Stimulated activated naive CD8-positive, alpha-beta T cell treated with anti-CD3 and anti-CD28 coated beads, Interleukin-15, Interleukin-2, amounts not matched to agents 100 U/mL and 50 U/mL, for 24 hours (primary cell): ENCODE data around the gene MVB12B.

Experiments used
- ATAC-seq: fragments of 150-1000 bp; cut with Tn5 transposase; one replicate; pipeline ENCODE4 v1.10.0; 2021
- DNase-seq: peaks from one replicate; pipeline ENCODE4 v3.0.0; 2021

Gene MVB12B

GRCh38 chr9:126363847-126364671 lies 37.4 kb downstream of the MVB12B start:
- ATAC-seq = no peak
- no peak for DNase-seq

DNA sequence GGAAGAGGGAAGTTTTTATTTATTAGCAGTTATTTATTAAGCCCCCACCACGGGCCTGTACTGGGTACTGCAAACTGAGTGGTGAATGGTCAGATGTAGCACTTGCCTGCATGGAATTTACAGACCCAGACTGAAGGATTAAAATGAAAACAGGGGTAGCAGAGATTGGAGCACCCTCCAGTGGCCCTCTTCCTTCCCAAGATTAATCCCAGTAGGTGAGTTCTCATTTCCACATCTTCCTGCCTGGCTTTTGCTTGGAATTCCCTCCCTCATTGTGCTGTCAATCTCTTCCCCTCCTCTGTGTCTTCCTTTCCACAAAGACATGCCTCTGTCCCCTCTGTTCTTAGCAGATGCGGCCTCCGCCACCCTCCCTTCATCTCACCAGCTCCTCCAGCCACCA lies 39.2 kb downstream of the MVB12B start:
- ATAC-seq (no peak), DNase-seq (no peak)

GRCh38 chr9:126366366-126367011 lies 39.9 kb downstream of the MVB12B start:
- ATAC-seq = no peak
- no peak for DNase-seq

- DNase-seq = no peak
- no peak for ATAC-seq
Observed at GRCh38 chr9:126367139-126367538, 40.5 kb downstream of the MVB12B start.

DNA sequence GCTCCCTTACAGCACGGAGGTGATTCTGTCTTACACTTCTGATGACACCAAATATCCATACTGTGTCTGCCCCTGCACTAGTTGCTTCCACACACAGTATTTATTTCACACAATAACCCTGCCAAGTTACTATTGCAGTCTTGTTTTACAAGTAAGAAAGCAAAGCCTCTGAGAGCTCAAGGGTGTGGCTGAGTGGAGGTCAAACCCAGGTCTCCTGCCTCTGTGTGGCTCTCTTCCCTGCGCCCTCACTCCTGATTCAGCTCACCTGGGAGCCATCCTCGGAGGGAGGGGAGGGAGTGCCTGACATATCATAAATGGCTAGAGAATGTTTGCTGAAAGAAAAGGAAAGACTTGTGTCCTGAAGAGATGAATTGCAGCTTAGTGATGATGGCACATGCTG lies 41.0 kb downstream of the MVB12B start:
- DNase-seq (no peak), ATAC-seq (no peak)

DNA sequence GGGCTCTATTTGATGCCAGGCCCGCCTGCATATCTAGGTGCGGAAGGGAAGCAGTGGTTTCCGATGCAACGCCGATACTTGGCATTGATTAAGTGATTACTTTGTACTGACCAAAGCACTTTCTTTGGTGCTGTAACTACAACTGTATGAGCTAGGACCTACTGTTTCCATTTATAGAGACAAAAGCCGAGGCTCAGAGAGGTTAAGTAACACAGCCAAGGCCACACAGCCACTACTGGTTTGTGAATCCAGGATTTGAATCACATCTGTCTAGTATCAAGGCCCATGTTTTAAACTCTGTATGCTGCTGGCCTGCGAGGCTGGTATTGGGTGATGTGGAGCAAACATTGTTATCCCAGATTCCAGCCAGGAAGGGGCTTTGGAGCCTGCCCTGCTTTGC lies 41.4 kb downstream of the MVB12B start:
- DNase-seq = no peak
- ATAC-seq = no peak

DNA sequence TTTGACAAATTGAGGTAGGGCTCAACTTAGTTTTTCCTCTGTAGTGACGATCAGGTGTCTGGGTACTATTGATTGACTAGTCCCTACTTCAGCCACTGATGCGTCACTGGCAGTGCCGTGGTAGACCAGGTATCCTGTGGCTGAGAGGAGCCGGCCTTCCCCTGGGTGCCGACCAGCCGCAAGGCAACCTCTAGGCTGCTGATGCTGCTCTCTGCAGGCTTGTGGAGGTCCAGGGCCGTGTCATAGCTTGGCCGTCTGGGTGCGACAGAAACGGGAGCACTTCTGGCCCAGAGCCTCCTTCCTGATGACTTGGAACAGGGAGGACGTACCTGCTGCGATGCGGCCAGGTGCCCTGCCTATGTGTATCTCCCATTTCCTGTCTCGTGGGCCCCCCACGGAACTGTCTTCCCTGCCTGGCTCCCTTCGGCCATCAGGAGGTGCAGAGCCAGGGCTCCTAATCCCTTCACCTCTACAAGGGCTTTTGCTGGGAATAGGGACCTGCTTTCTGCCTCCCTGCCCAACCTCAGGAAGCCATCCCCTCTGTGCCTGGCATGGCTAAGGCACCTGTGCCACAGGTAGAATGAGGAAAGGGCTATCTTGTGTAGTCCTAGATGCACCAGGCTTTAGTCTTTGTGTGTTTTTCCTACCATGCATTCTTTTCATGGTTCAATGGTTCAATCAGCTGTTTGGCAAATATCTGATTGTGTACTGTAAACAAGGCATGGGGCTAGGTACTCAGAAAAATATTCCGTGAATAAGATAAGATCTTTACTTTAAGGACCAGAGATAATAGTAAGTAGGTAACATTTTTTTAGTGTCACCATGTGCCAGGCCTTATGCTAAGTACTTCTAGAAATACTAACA lies 44.6 kb downstream of the MVB12B start:
- DNase-seq = no peak
- no peak for ATAC-seq

- DNase-seq (no peak), ATAC-seq (no peak)
Observed at GRCh38 chr9:126372716-126373115, 46.1 kb downstream of the MVB12B start.

DNA sequence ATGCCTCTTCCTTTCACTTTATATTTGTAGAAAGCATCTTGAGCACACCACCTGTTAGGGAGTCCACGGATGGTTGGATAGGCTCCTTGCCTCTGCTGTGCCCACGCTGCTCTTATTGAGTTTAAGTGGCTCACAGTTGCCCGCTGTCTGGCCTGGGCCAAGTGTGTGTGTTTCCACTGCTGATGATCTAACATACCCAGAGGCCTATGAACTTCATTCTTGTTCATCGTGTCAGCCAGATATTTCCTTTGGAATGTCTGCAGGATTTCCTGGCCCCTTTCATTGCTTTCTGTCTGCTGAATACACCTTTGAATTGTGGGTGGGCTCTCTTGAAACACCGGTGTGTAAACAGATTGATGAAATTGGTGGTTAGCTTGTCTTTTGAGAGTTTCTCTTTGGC lies 46.6 kb downstream of the MVB12B start:
- ATAC-seq (no peak), DNase-seq (no peak)

GRCh38 chr9:126374366-126374781 lies 47.7 kb downstream of the MVB12B start:
- ATAC-seq (no peak), DNase-seq (no peak)

- DNase-seq (no peak), ATAC-seq (peak; percentile 36)
Observed at GRCh38 chr9:126375386-126375785, 48.8 kb downstream of the MVB12B start.

GRCh38 chr9:126376311-126377175 lies 49.9 kb downstream of the MVB12B start:
- ATAC-seq (no peak), DNase-seq (no peak)

- DNase-seq = no peak
- ATAC-seq = no peak
Observed at GRCh38 chr9:126377176-126377509, 50.5 kb downstream of the MVB12B start.

DNA sequence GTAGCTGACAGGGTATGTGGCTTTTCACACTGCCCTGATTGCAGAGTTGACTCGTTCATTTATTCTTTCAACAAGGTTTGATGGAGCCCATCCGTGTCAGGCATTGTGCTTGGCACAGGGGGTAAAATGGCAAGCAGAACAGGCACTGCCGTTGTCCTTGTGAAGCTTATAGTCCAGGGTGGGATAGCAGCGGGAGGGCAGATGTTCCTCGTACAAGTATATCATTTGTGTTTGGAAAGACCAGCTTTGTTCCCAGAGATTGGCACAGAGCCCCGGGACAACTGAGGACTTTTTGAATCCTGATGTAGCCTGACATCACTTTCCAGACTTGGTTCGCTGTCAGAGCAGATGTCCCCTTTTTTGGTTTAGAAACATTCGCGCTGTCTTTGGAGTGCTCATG lies 50.9 kb downstream of the MVB12B start:
- ATAC-seq = no peak
- DNase-seq = no peak

DNA sequence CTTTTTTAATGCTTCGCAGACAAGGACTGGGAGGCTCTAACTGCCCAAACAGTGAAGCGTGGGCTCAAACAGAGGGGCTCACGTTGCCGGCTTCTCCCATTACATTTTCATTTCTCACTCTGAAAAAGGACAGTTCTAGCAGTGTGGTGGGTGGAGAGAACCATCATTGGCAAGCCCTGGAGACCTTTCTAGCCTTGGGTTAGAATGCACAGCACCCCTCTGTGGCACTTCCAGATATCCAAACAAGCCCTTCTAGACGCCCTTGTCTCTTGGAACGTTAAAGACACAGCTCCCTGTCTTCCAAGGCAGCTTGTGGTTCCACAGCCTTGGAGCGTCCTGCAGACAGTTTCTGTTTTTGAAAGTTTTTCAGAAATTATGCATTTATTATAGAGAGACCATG lies 52.1 kb downstream of the MVB12B start:
- ATAC-seq (no peak), DNase-seq (no peak)

- DNase-seq (no peak), ATAC-seq (no peak)
Observed at GRCh38 chr9:126379661-126380360, 53.2 kb downstream of the MVB12B start.

GRCh38 chr9:126380447-126380846 lies 53.8 kb downstream of the MVB12B start:
- ATAC-seq = no peak

DNA sequence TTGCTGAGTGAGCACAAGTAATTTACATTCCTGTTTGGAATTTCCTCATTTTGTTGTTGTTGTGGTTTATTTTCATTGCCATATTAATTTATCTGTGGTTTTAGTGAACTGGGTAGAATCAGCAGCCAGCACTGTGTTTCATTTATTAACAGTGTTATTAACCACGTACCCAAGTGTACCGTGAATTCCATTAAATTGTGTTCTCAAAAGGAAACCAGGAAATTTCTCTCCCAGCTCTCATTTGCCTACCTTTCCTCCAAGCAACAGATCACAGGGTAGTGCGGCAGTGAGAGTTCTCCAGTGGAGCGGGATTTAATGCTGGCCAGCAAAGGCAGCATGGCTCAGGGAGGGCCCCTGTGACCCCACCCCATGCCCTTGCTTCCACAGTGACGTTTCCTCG lies 54.6 kb downstream of the MVB12B start:
- no peak for DNase-seq
- ATAC-seq = no peak

More at GRCh38 chr9:126380447-126380846, 53.8 kb downstream of the MVB12B start:
- DNase-seq = no peak

DNA sequence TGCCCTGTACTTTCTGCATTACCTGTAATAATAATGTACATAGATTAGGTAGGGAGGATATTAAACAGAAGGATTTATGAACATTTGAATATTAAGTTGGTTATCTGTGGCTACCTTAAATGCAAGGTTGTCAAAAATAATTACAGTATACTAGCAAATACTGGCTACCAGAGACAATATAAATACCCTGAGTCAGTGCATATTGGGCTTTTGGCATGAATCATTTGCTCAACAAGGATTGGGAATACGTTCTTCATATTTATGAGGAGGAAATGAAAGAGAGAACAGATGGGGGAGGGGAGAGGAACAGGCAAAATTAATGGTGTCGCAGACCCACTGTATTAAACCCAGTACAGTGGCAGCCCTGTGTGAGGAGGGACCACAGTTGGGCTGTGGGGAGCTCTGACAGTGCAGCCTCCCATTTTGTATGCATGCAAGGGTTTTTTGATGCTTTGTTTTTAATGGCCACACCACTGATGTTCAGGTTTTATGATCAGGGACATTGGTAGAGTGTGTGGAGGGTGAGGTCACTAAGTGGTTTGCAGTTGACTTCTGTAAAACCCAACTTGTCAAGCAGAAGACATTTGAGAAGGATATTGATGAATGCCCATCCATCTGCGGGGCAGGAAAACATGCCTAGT lies 56.9 kb downstream of the MVB12B start:
- no peak for ATAC-seq
- no peak for DNase-seq

GRCh38 chr9:126384926-126385325 lies 58.3 kb downstream of the MVB12B start:
- DNase-seq (no peak), ATAC-seq (no peak)

GRCh38 chr9:126386088-126386487 lies 59.5 kb downstream of the MVB12B start:
- ATAC-seq (no peak), DNase-seq (no peak)
